HG03196 (cell line): ENCODE data around the gene CCDC88C.
"Not testable (repeated sequence)": the region's sequence is repeated elsewhere in the genome, so short reads cannot be mapped to it uniquely, and the experiment has no call there.

Source experiments
- ATAC-seq: cut with Tn5 transposase; IDR thresholded peaks from one replicate; pipeline ENCODE4 v1.9.1; 2021; ENCODE audit not compliant: unreplicated experiment

CCDC88C gene

GRCh38 chr14:91416744-91417119 lies 888 bp downstream of the CCDC88C start:
- ATAC-seq, result no peak

GRCh38 chr14:91415794-91416743 lies 1.6 kb downstream of the CCDC88C start:
- ATAC-seq, result peak; percentile 50

GRCh38 chr14:91414475-91414833 lies 3.2 kb downstream of the CCDC88C start:
- ATAC-seq, result no peak

DNA sequence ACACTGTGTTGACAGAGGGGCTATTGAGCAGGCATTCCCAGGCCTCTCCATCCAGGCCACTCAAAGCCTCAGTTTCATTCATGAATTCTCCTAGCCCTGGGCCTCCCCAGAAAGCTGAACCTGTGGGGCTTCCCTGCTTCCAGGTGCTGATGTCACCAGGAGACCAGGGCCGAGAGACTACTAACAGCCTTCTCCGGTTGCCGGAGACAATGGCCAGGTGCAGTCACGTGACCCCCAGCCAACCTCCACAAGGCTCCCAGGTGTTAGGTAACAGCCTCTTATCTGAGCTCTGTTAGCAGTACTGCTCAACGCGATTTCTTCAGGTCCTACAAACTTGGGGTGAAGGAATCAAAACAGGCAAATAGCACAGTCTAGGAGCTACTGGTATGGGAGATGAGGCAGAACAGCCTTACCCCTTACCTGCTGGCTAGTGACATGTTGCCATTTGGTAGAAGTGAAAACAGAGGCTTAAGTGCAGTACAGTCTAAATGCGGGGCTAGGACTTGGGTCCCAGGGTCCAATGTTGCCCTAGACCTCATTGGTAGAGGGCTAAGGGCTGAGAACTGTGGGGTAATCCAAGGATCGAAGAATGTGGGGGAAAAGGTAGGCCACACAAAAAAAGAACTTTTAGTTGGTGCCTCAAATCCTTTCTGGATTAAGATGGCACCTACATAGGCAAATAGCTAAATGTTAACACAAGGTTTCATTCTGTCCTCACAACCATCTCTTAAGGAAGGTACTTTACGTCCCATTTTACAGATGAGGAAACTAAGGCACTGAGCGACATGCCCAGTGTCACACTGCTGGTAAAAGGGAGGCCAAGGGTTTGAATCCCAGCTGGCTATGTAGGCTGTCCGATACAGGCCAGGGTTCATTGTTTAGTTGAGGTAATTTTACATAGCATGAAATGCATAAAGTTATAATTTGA lies 3.8 kb downstream of the CCDC88C start:
- ATAC-seq, result no peak

- ATAC-seq, result no peak
Measured at GRCh38 chr14:91412939-91413338, 4.7 kb downstream of the CCDC88C start.

DNA sequence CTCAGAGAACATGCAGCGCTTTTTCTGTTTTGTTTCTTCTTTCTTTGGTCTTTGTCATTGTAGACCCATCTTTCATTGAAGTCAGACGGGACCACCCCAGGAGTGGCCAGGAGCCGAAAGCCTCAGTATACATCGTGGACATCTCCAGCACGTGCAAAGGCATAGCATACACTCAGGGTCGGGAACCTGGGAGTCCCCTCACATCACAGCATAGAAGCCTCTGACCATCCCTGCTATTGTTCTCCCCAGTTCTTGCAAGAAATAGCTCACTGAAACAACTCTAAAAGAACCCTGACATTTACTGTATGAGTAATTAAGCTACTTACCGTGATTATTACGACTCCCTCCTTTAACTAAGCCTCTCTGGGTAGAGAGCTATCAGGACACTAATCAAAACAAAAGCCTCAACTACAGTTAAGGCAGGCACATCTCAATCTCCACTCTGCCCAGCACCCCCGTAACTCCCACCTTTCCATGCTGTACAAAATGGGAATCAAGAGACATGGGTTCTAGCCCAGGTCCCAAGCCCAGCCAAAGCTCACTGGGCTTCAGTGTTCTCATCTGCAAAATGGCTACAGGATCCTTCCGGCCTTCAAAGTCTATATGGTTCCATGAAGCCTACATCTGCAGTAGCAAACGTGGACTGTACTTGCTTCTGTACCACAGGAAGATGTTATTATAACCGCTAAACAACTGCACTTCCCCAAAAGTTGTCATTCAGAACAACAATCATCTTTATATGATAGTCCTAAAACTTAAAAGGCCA lies 6.7 kb downstream of the CCDC88C start:
- ATAC-seq, result no peak

- no peak for ATAC-seq
Measured at GRCh38 chr14:91409928-91410718, 7.5 kb downstream of the CCDC88C start.

DNA sequence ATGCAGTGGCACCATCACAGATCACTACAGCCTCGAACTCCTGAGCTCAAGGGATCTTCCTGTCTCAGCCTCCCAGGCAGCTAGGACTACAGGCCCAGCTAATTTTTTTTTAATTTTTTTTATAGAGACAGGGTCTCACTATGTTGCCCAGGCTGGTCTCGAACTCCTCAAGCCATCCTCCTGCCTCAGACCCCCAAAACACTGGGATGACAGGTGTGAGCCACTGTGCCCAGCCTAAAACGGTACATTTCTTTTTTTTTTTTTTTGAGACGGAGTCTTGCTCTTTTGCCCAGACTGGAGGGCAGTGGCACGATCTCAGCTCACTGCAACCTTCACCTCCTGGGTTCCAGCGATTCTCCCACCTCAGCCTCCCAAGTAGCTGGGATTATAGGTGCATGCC lies 8.4 kb downstream of the CCDC88C start:
- ATAC-seq, result not testable (repeated sequence)

DNA sequence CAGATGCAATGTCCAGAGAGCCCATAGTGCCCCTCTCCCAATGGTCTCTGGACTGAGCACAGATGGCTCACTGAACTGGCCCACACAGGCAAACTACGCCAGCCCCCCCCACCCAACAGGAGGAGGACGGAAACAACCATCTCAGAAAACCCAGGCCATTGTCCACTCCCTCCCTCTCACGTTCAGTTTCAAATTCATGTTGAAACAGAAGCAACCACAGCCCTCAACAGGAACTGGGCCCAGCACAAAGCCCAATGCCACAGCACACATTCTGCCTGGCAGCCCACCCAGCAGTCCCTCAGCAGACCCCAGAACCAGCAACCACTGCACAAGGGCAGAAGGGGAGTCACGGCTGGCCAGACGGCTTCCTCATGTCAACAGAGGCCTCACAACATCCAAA lies 10.6 kb downstream of the CCDC88C start:
- no peak for ATAC-seq

- ATAC-seq, result no peak
Measured at GRCh38 chr14:91406451-91406850, 11.2 kb downstream of the CCDC88C start.

DNA sequence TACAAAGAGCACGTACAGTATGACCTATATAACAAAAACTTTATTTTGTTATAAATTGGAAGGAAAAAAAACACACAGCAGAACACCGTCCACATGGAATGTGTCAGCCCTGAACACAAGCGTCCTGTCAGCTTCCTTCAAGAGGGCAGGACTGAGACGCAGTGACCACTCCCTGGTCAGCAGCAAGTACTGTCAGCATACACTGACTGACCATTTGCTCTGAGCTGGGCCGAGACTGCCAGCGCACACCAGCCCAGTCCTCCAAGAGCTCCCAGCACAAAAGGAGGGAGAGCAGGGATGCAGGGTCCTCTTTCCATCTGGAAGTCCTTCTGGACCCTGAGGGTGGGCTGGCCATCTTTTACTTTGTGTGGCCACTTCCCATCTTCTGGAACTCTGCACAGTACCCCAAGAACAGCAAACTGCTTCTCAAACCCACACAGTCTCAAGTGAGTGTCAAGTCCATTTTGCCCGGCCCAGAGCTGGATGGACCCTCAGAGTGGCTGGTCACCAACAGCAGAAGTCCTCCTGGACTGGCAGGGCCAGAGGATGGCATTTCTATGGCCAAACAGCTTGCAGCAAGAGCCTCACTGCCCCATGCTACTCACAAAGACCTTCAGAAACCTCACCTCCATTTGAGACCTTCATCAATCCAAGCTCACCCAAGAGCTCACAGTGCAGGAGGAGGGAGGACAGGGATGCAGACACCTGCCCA lies 11.7 kb downstream of the CCDC88C start:
- ATAC-seq, result no peak

DNA sequence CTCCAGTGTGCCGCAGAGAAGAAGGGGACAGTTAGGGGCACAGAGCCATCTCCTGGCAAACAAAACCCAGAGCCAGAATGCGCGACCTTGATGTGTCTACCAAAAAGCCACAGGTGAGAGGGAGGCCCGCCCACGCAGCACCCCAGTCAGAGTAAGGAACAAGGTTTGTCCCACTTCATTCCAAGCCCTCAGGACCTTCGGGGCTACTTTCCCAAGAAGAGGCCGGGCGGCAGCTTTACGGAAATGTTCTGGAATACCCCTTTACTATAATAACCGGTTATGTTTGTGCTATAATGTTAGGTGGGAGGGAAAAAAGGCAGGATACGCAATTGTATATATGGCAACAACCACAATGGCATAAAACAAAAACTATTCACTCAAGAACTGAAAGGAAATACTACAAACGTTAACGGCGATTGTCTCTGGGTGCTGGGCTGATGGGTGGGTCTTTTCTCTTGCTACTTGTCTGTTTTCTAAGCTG lies 12.3 kb downstream of the CCDC88C start:
- no peak for ATAC-seq

DNA sequence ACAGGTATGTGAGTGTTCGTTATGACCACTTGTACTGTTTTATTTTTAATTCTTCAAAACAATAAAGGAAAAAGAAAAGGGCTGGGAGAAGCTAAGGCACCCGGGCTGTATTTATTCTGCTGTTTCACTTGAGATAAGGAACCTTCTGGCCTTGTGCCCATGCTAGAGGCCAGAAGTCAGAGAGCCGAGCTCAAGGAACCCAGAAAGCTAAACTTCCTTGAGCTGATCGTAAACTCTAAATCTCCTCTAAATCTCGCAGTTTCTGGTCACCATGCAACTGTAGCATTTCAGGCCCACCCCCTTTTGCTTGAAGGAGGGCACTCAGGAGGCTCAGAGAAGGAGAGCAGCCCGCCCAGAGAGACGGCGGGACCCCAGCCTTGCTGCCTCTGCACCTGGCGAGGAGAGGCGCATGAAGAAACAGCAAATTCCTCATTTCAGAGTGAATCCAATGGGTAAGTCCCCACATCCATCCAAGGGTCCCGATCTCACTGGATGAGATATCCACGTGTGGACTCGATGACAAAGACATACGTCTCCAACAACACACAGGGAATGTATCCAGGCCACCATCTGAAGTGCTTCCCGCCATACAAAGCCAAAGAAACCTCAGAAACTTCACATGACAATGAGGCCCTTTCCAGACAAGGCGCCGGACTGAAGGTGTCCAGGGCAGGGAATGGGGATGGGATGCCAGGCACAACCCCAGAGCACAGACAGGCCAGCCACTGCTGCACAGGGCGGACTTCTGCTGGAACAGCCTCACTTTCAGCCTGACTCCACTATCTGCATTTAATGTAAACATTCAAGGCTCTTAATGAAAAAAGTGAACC lies 14.6 kb downstream of the CCDC88C start:
- no peak for ATAC-seq

DNA sequence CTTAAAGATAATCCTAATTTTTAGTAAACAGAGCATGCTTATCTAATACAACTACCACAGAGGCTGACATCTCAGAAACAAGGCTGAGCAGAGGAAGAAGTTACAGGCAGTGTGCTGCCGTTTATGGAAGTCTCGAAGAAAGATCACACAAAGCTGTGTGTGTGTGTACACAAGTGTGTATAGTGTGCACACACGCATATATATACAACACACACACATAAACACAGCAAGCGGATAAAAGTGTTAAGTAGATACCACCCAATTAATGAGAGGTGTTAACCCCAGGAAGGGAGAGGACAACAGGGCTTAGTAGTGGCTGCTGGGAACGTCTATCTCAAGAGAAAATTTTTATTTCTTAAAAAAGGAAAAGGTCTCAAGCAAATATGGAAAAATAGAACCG lies 15.3 kb downstream of the CCDC88C start:
- no peak for ATAC-seq

DNA sequence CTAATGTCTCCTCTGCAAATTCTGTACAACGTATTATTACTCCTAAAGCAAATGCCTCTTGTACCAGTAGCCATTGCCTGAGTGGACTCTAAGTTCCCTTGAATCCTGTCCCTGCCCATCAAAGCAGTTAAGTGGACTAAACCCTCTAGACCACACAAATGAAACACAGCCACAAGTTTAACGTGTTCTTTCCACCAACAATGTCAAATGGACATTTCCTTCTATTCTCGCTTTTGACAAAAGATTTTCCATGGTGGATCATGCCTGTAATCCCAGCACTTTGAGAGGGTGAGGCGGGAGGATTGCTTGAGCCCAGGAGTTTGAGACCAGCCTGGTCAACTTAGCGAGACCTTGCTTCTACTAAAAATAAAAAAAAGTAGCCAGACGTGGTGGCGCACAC lies 15.9 kb downstream of the CCDC88C start:
- no peak for ATAC-seq

- no peak for ATAC-seq
Measured at GRCh38 chr14:91400696-91401095, 16.9 kb downstream of the CCDC88C start.

GRCh38 chr14:91399868-91400640 lies 17.6 kb downstream of the CCDC88C start:
- peak; percentile 40 for ATAC-seq

- no peak for ATAC-seq
Measured at GRCh38 chr14:91398707-91399106, 18.9 kb downstream of the CCDC88C start.
